Left ventricle myocardium inferior (tissue), 1 donor: ENCODE results near the gene NEB. TPM values are rescaled to one million over a fixed set of nuclear protein-coding genes. Genes with fewer than 3 reads are reported as not detected.

Experiments used
- DNase-seq: peaks from one replicate; pipeline ENCODE4 v3.0.0-alpha.2; 2020
- H3K27ac ChIP-seq: fragments of 200-600 bp; replicated peaks from 2 replicates; pipeline ENCODE4 v1.8.0; 2021
- H3K27me3 ChIP-seq: fragments of 200-600 bp; 2 replicates; pipeline ENCODE4 v1.8.0; 2021; ENCODE audit warnings: low read depth
- H3K36me3 ChIP-seq: fragments of 200-600 bp; 2 replicates; pipeline ENCODE4 v1.8.0; 2021
- H3K4me1 ChIP-seq: fragments of 200-600 bp; 2 replicates; pipeline ENCODE4 v1.8.0; 2021
- H3K4me3 ChIP-seq: fragments of 200-600 bp; 2 replicates; pipeline ENCODE4 v1.8.0; 2021; ENCODE audit warnings: mild to moderate bottlenecking, moderate library complexity
- H3K9me3 ChIP-seq: fragments of 200-600 bp; replicated peaks from 2 replicates; pipeline ENCODE4 v1.8.0; 2021
- intact Hi-C: fragments of 100-400 bp; cut with micrococcal nuclease; formaldehyde crosslinking; loops from one replicate; pipeline ENCODE4 v1.11.0; 2022
- total RNA-seq: library from RNA; stranded (reverse); fragmentation: NEBNext Ultra II Directional; extraction: Animal tissue kit (Norgen Biotek cat#: 25700); gene quantifications from one replicate; pipeline ENCODE4 v1.2.1, GENCODE V29; 2021
- TF ChIP-seq, protein P1 (sequence below): fragments of 200-600 bp; IDR thresholded peaks from 2 replicates; pipeline ENCODE4 v1.8.0; 2021; ENCODE audit warnings: antibody characterized with exemption, mild to moderate bottlenecking, borderline replicate concordance
- donor health status: DM: no; HTN: yes; CAD: no; lungs with severe emphysema.

The NEB gene
- total RNA-seq, 1 donor from 2014 or later, result 30.5 TPM

DNA sequence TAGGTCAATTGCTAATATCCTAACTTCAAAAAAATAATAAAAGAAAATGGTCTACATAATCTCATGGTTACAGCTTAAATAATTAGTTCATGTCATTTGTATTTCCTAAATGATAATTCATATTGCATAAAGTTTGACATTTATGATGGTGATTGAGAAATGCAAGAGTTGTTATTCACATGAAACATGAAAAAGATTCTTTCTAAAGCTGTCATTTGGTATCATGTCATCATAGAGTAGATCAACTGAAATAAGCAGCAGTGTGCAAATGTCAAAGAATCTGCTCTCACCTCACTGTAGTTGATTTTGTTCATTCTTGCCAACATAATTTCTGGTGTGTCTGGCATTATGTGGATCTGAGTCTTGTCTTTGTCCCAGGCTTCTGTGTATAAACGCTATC lies 95.3 kb downstream of the NEB start:
- Histone ChIP-seq H3K4me3 (no peak overlapping the region), H3K27me3 (no peaks in the 10 kb centered on the region), H3K4me1 (peaks cover 14% of the 10 kb centered on the region), H3K9me3 (peaks cover 12% of the 10 kb centered on the region), H3K27ac (no peak overlapping the region), H3K36me3 (no peaks in the 10 kb centered on the region)
- no peak for DNase-seq
- TF ChIP-seq, protein P1, sequence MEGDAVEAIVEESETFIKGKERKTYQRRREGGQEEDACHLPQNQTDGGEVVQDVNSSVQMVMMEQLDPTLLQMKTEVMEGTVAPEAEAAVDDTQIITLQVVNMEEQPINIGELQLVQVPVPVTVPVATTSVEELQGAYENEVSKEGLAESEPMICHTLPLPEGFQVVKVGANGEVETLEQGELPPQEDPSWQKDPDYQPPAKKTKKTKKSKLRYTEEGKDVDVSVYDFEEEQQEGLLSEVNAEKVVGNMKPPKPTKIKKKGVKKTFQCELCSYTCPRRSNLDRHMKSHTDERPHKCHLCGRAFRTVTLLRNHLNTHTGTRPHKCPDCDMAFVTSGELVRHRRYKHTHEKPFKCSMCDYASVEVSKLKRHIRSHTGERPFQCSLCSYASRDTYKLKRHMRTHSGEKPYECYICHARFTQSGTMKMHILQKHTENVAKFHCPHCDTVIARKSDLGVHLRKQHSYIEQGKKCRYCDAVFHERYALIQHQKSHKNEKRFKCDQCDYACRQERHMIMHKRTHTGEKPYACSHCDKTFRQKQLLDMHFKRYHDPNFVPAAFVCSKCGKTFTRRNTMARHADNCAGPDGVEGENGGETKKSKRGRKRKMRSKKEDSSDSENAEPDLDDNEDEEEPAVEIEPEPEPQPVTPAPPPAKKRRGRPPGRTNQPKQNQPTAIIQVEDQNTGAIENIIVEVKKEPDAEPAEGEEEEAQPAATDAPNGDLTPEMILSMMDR, result no peak
- intact Hi-C loops, result no loop called here

DNA sequence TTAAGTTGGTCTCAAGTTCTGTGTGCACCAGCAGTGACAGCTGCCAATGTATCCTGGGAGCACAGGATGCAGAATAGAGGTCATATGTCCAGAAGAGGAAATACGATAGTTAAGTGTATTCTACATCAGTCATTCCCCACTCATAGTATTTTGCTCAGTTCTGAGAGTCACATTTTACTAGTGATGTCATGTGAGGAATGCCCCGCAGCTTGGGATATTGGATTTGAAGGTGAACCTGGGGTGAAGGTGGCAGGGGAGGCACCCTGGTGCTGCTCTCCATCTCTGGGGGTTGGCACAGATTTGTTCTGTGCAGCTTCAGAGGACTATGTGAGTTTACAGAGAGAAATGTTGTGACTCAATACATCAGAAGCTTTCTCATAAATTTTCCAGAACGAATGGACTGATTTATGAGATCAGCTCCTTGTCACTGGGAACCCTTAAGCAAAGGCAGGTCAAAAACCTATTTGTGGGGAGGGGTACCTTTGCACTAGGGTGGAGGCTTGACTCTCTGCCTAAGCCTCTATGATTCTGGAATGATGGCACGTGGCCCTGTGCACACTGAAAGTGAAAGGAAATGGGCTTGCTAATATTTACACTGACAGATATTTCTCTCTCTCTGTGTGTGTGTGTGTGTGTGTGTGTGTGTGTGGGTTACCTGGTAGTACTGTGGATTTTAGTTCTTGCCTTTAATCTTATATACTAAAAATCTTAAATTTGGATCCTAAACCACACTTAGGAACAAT lies 95.9 kb downstream of the NEB start:
- H3K4me1 ChIP-seq, result peaks cover 14% of the 10 kb centered on the region
- H3K9me3 ChIP-seq, result peaks cover 12% of the 10 kb centered on the region
- DNase-seq, result no peak
- TF ChIP-seq, protein P1, result no peak
- H3K36me3 ChIP-seq, result no peaks in the 10 kb centered on the region
- peak overlapping the region; percentile 42 for H3K27ac ChIP-seq
- H3K27me3 ChIP-seq, result no peaks in the 10 kb centered on the region
- intact Hi-C loops, result no loop called here
- no peak overlapping the region for H3K4me3 ChIP-seq

DNA sequence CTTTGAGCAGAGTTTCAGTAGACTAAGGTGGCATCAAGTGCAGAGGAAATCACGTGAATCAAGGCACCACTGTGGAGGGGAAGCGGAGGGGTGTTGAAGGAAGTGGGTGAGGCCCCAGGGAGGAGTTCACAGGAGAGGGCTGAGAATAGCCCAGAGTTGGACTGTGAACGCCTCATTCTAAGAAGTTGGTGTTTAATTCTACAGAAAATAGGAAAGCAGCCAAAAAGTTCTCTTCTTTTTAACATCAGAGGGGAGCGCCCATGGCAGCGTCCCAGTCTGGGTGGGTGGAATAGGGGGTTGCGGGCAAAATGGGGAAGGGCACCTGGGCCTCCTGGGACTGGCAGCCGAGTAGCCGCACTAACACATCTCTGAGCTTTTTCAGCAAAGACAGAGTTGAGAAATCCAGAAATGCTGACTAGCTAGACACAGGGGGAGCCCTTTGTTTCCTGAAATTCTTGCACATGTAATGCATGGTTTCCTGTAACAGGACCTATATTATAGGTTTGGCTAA lies 97.0 kb downstream of the NEB start:
- no peaks in the 10 kb centered on the region for H3K27me3 ChIP-seq
- H3K9me3 ChIP-seq, result peaks cover 12% of the 10 kb centered on the region
- H3K27ac ChIP-seq, result peak overlapping the region; percentile 42
- peaks cover 14% of the 10 kb centered on the region for H3K4me1 ChIP-seq
- intact Hi-C loops, result no loop called here
- H3K36me3 ChIP-seq, result no peaks in the 10 kb centered on the region
- no peak for DNase-seq
- H3K4me3 ChIP-seq, result no peak overlapping the region
- TF ChIP-seq, protein P1, result no peak

DNA sequence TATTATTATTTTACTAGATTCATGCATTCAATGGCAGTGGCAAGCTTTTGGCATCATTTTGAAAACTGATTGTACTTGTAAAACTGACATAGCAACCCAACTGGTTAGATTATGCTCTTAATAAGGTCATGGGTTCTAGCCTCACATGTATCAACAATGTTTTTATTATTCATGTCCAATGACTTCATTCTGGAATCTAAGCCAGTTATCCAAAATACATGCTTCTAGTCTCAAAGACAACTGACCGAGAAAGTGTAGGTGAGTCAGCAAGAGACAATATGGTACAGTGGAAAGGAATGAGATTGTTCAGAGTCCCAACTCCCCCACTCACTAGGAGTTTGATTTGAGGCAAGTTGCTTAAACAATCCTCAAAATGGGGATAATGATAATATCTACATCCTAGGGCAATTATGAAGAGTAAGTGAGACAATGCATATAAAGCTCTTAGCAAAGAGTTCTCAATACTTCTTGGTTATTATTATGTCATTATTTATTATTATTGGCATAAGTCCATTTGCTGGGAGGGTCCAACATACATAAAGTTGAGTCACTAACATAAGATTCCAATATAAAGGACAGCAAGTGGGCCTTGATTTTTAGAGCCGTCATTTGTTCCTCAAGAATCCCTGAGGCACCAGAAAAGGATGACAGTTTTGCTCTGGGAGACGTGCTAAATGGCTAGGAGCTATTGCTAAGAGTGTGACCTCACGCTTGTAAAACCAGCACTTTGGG lies 99.4 kb downstream of the NEB start:
- no peak for DNase-seq
- H3K36me3 ChIP-seq, result no peaks in the 10 kb centered on the region
- peaks cover 12% of the 10 kb centered on the region for H3K9me3 ChIP-seq
- peaks cover 14% of the 10 kb centered on the region for H3K4me1 ChIP-seq
- no peak overlapping the region for H3K27ac ChIP-seq
- H3K27me3 ChIP-seq, result no peaks in the 10 kb centered on the region
- intact Hi-C loops, result no loop called here
- TF ChIP-seq, protein P1, result no peak
- no peak overlapping the region for H3K4me3 ChIP-seq

DNA sequence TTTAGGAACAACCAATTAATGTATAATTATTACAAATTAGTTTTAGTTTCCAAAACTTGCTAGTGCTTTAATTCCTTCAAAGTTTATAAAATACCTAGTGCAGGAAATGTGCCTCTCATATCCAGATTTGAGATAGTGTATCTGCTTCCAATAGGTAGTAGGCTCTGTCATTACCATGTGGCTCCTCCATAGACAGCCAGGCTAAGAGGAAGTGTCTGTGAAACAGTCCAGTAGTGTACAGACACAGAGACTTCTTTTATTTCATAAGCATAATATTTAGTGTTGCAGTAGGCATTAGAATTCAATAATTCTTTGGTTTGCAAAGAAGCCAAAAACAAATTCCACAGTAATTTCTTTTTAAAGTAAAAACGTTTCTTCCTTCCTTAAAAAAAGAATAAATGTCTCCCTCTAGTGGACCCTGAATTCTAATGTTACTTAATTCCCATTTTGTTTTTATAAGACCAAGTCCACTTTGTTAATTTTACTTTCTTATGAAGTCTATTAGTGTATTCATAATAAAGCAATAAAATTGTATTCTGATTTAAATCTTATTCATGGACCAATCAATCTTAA lies 101.2 kb downstream of the NEB start:
- Histone ChIP-seq H3K4me1 (peaks cover 9% of the 10 kb centered on the region), H3K27me3 (no peaks in the 10 kb centered on the region), H3K27ac (no peak overlapping the region), H3K36me3 (no peaks in the 10 kb centered on the region), H3K4me3 (no peak overlapping the region), H3K9me3 (peaks cover 12% of the 10 kb centered on the region)
- intact Hi-C loops, result no loop called here
- DNase-seq, result no peak
- TF ChIP-seq, protein P1, result peak; percentile 29
